ENCODE results near the gene HOXA7.

The HOXA7 gene

DNA sequence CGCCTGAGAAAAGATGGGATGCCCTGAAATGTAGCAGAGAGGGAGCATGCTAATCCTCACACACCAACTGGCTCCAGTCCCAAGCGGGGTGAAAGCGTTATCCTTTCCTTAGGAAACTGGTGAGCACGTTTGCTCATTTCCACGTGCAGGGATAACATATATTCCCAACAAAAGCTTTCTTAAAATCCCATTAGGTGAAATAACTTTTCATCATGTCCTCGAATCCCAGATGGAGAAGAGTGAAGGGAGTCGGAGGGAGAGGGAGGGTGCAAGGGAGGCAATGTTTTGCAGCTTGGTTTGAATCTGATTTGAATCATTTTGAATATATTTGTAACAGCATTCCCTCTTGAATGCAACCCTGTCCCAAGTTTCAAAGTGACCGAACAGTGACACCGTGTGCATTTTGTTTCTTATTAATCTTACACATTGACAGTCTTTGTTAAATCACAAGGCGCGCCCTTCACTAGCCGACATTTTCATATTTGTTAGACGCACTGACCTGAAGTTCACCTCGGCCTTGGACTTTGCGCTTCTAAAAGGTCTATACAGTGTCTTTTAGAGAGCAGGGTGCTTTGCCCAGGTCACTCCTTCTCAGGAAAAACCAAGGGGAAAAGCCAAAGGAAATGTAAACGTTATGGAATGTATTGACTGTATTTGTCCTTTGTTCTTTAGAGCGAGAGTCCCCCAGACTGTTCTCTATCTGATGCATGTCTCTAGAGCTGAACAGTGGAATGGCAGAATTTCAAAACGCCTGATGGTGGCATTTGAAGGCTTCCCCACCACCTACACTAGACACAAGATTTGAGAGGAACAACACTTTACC lies 22.9 kb downstream of the HOXA7 start:
- peak; percentile 68 for DNase-seq (ENCODE audit: low spot score)

DNA sequence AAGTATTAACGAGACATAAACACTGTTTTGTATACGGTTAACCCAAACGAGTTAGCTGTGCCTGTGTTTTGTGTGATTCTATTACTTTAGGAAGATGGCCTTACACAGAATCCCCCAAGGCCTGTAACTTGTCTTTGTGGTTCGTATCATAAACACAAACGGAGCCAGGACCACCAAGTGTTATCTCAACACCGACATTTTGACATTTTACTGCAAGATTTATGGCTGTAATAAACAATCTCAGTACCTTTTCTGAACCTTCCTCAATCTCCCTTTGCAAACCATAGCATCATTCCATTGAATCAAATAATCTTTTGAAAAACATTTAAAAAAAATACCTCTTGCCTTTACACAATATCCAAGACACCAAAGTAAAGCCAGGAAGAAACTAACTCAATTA lies 23.5 kb downstream of the HOXA7 start:
- no peak for DNase-seq (ENCODE audit: low spot score)

DNA sequence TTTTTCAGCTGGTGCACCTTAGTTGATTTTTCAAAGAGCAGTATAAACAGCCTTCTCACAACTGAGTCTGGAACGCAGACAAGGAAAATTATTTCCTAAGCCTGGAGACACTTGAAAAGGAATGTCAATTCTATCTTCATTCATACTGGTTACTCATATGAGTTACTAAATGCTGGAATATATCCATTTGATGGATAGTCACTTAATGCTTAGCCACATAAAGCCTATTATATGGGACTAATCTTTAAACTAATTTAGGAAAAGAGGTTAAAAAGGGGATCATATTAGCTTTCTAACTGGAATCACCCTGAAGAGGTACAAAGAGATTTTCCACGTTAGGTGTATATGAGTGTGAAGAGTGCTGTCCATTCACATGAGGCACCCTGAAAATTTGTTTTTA lies 24.3 kb downstream of the HOXA7 start:
- DNase-seq (ENCODE audit: low spot score) = no peak

DNA sequence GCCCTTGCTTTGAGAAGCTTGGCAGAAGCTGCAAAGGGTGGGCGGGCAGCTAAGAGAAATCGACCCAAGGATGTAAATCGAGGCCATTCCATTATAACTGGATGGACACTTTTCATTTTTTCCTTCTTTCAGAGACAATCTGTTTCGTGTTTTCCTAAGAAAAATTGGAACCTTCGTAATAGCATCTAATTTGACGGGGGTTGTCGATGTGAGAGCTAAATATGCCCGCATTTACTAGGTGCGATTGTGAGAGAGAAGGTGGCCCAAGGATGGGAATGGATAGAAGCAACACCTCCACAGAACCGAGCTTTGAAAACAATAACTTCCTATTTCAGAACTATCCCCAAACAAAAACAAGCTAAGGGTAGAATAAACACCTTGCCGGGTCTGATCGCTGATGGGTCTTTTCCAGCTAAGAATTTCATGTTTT lies 25.1 kb downstream of the HOXA7 start:
- DNase-seq (ENCODE audit: low spot score) = no peak

DNA sequence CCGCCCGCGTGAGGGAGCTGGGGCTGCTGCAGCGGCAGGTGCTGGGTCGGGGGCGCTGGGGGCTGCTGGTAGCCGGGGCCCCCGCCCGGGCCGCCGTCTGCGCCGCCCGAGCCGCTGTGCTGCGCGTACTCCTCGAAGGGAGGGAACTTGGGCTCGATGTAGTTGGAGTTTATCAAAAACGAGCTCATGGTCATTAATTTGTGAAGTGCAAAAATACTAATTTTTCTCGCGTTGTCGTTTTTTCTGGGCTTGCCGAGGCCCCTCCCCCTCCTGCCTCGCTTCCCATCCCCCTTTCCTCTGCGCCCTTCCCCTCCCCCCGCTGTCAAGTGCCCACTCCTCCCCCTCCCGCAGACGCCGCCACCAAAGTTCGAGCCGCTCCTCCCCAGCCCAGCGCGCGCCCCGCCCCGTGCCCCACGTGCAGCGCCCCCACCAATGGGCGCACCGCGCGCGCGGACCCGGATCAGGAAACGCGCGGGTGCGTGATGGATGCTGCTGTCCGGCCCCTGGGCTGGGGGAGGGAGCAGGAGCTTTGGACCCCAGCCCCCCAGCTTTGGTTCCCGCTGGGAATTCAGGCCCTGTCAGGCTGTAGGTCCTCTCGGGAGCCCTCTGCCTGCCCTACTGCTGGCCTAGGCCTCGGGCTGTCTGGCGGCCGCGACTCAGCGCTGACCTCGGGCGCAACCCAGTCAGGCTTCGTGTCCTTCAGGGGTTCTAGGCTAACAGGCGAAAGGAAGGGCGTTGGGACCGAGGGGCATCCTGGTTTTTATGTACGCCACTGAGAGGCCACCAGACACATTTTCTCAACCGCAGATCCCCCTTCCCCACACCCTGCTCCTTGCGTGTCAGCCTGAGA lies 25.7 kb downstream of the HOXA7 start, which contains the start of gene HOXA4:
Gene HOXA4, minus strand, starts transcription at position 218 of the 850 bp plus-strand sequence. Its CDS starts 24 bp downstream, at position 194.
- peak; percentile 93 for DNase-seq (ENCODE audit: low spot score)

DNA sequence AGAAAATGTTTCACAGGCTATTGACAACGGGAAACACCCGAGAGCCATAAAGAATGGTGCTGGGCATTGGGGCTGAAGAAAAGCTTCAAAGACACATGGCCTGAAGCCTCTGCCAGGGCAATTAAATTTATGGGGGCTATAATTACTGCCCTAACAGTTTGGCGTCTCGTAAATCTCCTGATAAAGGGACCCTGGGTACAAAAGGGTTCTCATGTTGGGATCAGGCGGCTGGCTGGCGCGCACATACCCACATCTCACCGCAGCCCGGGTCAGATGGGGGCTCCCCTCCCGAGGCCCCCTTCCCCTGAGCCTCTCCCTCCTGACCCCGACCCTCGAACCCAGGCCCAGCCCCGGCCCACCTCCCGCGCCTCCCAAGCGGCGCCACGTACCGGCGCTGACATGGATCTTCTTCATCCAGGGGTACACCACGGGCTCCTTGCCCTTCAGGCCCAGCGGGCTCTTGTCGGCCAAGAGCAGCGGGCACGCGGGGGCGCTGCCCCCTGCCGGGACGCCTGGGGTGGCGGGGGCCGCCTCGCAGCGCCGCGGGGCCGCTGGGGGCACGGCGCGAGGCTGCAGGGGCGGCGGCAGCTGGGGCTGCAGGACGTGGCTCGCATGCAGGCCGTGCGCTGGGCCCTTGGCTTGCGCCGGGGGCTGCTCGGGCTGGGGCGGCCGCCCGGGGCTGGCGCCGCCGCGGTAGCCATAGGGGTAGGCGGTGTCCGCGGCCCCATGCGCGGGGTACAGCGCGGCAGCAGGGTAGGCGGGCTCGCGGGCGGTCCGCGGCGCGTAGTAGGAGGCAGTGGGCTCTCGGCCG lies 26.5 kb downstream of the HOXA7 start:
- DNase-seq (ENCODE audit: low spot score) = peak; percentile 70

DNA sequence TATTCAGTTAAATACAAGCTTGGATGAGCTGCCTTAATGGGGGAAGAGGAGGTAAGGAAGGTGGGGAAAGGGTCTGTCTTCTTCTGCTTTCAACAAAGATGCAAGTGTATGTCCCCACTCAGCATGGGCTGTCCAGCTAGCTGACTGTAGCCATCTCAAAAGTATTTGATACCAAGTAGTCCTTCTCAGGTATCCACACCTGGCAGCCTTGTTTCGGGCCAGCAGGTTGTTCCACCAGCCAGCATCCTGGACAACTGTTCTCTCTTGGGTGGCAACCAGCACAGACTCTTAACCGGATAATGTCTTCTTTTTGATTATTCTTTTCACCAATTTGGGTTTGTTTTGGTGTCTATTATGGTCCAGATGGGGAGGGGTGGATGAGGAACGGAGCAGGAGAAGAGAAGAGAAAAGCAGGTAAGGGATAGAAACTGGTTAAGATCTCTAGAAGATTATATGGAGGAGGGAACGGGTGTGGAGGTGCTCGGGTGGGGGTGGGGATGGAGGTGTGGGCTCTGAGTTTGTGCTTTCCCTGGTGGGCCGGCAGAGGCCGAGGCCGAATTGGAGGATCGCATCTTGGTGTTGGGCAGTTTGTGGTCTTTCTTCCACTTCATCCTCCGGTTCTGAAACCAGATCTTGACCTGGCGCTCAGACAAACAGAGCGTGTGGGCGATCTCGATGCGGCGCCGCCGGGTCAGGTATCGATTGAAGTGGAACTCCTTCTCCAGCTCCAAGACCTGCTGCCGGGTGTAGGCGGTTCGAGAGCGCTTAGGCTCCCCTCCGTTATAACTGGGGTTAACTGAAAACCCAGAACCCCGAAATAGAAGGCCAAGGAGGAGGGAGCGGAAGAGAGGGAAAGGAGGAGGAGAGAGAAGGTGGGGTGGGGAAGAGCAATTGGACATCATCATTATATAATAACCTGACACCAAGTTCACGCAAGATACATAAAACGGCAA lies 27.4 kb downstream of the HOXA7 start:
- no peak for DNase-seq (ENCODE audit: low spot score)

DNA sequence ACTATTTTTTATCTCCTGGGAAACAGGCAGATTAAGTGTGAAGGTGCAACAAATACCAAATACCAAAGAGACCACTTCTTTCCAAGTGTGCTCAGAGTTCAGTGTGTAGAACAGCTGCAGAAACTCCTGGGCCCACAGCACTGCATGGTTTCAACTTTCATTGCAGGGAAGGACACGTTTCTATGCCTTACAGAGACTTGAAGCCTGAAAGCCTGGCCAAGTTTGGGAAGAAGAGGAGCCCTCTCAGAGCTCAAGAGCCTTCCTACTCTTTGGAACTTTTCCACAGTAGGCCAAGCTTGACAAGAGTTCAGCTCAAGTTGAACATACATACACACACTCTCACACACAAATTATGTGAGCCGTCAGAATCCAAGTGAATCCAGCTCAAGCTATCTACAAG lies 28.4 kb downstream of the HOXA7 start:
- DNase-seq (ENCODE audit: low spot score) = no peak

DNA sequence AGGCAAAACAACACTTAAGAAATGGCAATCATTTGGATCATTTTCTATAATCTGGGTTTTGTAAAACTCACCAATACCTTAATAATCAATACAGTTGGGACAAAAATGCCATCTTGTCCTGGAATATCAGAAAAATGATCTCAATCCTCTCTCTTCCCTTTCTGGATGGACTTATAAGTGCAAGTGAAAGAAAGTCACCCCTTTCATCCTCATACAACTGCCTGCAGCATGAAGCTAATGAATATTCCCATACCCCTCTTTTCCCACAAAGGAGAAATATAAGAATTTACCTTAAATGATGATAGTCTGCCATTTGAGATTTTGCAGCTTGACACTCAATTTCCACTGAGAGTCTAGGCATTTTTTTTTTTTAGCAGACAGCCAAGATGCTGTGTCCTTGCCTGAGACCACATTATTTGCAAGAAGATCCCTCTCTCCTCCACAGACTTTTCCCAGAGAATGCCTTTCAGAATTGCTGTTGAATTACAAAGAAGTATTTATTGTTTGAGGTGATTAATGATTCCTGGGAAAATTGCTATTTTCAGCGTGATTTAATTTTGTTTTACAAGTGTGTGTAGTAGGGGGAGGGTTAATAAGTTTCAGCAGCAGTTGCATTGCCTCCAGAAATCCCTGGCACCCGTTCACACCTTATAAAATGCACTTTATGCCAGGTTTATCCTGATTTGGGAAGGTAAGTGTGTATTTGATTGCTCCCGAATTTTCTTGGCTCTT lies 29.7 kb downstream of the HOXA7 start:
- DNase-seq (ENCODE audit: low spot score) = no peak

DNA sequence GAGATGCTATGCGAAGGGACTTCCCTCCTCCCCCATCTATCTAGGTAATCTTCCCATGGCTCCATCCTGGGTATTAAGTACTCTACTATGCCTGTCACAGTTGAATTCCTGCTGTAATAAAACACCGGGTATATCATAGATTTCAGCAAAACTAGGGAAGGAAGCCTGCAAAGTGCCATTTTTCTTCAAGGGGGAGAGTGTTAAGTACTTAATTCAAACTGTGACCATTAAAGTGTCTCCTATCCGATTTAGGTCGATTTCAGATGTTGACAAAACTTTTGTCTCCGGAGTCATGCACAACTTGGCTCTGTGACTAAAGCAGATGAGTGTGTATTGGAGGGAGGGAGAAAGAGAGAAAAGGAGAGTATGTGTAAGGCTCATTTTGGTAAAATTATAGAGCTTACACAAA lies 30.5 kb downstream of the HOXA7 start:
- DNase-seq (ENCODE audit: low spot score) = no peak

DNA sequence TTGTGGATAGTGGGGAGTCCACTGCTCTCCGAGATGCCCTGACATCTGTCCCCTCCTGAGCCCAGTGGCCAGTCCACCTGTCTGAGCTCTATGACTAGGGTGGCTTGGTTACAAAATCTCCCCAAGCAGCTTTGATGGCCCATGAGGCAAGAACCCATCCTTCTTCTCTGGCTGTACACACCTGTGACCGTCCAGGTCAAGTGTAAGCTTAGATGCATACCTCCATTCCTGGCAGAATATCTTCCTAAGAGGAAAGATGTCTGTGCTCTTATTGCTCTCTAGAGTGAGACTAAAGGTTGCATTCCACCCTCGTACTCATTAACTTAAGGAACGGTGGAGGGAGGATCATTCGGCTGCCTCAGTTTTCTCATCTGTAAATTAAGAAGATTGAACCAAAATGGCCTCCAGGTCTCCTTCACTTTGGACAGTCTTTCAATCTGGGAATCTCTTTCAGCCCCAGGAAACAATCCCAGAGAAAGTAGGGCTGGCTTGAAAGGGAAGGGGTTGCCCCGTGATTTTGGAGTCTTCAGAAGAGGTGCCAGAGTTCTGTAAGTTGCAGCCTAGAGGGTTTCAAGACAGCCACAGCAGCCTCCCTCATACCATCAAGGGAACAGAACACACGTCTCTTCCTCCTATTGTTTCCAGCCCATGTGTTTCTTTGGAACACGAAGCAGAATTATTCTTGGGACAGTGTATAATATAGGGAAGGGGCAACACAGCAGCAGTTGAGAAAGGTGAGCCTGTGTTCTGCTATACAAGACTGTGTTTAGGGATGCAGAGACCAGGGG lies 31.4 kb downstream of the HOXA7 start:
- DNase-seq (ENCODE audit: low spot score) = no peak

DNA sequence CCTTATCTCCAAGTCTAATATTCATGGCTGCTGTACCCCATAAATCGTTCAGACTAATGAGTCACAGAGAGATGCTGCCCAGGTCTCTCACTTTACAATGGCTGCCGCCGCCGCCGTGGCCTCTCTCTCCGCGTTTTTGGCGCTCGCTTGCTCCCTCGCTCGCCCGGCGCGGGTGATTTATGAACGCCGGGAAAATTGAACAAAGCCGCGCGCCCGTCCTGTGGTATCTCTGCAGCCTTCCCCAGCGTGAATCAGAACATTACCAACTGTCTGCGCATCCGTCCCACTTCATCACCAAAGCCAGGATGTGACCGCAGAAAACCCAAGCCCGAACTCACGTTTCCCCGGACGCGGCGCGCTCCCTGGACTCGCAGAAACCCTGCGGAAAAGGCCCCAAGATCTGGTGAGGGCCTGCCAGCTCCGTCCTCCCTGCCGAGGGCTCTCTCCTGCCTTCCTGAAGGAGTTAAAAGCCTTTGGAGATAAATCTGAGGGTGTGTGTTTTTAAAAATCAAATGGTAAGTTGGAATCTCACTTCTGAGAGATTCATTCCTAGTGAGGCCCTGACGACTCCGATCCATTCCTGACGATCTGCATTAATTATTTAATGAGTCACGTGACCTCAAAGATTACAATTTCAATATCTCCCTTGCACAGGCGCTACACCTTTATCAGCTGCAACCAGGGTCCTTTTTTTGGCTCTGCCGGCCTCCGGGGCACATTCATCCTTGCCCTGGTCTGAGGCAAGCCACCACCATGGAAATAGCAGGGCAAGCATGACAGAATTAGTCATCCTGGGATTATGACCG lies 32.2 kb downstream of the HOXA7 start:
- no peak for DNase-seq (ENCODE audit: low spot score)

DNA sequence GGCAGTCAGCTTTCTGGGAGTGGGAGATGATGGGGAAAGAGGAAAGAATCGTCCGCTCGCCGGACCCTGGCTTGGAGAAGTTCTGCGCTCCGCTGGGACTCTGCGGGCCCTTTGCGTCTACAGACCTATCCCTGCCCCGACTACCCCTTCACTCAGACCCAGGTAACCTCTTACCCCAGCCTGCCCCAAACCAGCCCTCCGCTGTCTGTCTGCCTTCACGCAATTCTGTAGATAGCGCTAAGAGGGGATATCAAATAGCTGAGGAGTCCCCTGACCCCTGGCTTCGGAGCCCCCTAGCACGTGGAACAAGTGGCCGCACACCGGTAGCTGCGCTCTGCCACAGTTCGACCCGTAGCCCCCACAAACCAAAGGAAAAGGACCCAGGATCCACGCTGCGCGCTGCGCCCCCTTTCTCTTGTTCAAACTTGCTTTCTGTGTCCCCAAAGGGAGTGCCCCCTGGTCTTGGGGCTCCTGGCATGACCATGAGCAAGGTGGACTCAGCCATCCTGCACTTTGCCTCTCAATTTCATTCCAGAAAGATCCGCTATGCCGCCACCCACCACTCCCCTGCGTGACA lies 32.9 kb downstream of the HOXA7 start:
- DNase-seq (ENCODE audit: low spot score) = no peak

DNA sequence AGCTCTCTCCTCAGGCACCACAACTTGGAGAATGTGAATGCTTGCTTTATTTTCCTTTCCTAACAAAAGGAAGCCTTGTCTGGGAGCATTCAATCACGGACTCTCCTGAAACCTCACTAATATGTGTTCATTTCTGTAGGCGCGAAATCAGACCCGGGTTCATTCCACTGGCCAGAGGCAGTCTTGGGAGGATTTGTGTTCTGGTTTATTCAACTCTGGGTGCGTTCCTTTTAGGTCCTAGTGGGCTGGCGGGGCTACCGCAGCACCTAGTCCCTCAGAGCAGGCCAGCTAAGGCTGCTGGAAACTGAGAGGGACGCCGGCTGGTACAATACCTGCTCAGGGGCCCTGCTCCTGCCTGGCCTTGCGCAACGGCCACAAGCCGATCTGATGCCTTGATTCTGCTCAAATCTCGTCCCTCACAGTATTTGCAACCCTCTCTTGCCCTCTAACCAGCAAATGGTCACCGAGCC lies 33.4 kb downstream of the HOXA7 start:
- peak; percentile 66 for DNase-seq (ENCODE audit: low spot score)

DNA sequence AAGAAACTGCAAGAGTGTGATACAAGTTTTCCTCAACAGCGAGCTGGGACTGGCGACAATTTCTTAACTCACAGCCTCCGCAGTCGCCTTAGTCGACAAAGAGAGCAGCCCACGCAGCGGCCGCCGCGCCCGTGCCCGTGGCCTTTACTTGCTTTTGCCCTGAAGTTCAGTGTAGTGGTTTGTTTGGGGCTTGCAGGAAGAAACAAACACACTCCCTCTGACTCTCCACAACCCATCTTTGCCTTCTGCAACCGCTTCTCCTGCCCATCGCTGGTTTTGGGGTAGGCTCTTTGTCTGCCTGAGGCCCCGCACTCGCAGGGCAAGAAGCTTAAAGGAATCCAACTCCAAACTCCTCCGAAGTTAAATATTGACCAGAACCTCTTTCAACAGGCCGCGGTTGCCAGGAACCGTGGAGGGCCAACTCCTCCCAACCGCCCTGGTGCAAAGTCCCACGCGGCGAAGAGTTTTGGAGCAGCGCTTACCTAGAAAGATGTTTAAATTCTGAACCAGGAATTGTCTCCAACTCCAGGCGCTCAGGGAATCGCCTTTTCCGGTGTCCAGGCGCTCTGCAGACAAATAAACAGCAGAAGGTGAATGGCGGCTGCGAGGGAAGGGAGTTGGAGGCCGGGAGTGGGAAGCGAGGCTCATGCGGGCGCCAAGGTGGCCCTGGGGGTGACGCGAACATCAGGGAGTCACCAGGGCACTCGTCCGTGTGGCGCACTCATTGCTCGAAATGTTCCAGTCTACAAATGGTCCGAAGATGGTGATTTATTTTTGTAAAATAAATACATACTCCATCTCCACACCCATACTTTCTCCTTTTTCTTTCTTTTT lies 34.2 kb downstream of the HOXA7 start:
- peak; percentile 72 for DNase-seq (ENCODE audit: low spot score)

DNA sequence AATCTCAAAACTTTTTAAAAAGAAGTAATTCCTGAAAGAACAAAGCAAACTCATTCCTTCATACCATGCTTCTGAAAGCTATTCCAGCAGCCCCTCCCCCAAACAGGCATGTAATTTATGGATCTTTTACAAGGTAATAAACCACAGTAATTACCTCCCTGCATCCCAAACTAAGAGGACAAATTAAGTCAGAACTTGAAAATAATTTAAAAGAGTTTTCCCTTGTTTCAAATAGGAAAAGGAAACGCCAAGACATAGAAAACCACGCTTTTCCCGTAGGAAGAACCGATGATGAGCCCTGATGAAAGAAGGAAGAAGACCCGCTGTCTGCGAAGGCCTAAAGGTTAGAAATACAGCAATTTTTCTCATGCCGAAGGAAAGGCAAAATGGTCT lies 34.8 kb downstream of the HOXA7 start:
- no peak for DNase-seq (ENCODE audit: low spot score)

DNA sequence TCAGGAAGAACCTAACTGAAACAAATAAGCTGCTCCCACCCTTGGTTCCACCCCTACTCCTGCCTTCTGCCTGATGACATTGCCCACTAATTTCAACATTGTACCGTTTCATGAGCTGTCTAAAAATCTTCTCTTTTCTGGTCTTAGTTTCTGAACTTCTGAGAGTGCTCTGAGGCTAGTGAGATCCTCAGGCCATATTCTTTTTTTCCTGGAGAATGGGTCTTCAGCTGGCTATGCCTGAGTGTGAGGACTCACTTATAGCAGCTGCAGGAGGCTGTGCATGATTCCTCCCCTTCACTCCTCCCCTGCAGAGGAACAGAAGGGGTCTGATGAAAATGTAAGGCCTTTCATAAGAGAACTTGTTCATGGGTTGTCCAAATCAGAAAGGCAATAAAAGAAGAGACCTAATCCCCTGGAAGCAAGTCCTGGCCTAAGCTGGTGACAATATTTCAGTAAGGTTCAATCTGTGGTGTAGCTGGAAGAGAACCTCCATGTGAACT lies 37.0 kb downstream of the HOXA7 start:
- DNase-seq (ENCODE audit: low spot score) = no peak

All from SW480 (cell line).